HG03571 (cell line): ENCODE data around the gene MAP6D1.

Source experiments
- ATAC-seq: cut with Tn5 transposase; IDR thresholded peaks from one replicate; pipeline ENCODE4 v1.9.1; 2021; ENCODE audit not compliant: unreplicated experiment

Gene MAP6D1

GRCh38 chr3:183824761-183825455 is 469 bp downstream of the MAP6D1 start:
- ATAC-seq: no peak

GRCh38 chr3:183823963-183824362 is 1.4 kb downstream of the MAP6D1 start:
- no peak for ATAC-seq

GRCh38 chr3:183822631-183823030 is 2.7 kb downstream of the MAP6D1 start:
- no peak for ATAC-seq

DNA sequence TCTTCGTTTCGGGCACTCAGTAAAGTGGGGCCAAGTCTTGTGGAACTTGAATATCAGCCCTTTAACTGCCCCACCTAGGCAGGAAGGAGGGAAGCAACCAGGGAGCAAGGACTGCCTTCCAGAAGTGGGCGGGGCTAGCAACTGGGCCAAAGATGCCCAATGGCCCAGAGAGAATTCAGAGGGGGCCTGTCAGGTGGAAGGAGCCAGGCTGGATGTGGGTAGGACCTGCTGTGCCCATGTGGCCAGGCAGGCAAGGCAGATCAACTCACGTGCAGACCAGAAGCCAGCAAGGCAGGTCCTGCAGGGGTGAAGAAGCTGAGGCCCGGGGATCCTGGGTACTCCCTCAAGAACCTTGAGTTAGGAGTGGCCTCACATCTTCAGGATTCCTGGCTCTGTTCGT is 5.5 kb downstream of the MAP6D1 start:
- ATAC-seq: no peak

DNA sequence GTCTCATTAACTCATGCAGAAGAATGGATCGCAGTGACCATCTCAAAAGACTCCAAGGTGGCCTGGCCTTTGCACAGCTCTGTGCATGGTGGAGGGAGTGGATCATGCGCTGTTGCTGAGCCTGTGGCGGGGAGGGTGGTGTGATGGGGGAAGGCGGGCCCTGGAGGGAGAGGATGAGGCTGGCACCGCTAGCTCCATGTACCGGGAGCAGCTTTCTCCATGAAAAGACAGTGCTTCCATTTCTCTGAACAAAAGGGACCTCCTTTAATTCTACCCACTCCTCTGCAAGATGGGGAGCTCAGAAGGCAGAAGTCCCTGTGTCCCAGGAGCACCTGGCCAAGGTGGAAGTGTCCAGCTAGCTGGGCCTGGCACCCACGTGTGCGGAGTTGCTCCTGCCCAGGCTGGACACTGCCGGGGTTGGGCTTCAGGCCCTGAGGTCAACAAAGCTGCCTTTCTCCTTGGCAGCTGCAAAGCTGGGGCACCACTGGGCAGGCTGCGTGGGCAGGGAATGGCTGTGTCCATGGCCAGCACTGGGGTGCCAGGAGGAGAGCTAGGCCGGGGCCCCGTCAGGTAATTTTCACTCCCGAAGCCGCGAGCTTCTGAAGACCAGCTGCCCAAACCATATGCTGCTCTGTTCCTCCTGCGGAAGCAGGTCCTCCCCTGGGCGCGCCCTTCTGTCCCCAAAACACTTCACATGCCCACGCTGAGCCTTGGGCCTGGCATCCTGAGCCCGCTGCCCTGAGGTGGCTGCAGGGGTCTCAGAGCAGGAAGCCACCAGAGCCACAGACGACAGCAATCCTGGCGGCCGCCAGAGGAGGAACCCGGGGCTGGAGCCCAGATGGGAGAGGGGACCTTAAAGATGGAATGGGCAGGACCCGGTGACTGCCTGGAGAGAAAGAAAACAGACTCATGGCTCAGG is 6.4 kb downstream of the MAP6D1 start:
- no peak for ATAC-seq

DNA sequence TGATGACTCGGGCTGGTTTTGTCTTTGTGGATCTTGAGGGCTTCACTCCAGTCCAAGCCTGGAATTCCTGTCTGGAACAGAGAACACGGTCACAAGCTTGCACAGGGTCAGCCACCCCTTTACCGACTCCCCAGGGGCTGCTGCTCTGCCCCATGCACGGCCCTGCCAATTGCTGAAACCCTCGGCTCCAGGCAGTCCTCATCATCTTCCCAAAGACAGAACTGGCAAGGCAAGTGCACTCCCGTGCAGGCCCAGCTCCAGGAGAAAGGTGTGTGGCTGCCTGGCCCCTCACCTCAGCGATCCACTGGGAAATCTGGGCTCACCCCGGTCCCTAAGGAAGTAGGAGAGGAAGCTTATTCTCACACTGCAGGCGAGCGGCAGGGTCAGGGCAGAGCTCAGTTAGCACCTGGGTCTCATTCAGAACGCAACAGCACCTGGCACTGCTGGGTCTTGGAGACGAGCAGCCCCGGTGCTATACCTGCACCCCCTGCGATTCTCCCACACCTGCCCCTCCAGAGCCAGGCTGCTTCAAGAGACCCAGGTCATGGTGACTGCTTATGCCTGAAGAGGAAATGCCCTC is 7.2 kb downstream of the MAP6D1 start:
- ATAC-seq: no peak

- ATAC-seq: no peak
These were observed 7.7 kb downstream of the MAP6D1 start for GRCh38 chr3:183817639-183818038.

DNA sequence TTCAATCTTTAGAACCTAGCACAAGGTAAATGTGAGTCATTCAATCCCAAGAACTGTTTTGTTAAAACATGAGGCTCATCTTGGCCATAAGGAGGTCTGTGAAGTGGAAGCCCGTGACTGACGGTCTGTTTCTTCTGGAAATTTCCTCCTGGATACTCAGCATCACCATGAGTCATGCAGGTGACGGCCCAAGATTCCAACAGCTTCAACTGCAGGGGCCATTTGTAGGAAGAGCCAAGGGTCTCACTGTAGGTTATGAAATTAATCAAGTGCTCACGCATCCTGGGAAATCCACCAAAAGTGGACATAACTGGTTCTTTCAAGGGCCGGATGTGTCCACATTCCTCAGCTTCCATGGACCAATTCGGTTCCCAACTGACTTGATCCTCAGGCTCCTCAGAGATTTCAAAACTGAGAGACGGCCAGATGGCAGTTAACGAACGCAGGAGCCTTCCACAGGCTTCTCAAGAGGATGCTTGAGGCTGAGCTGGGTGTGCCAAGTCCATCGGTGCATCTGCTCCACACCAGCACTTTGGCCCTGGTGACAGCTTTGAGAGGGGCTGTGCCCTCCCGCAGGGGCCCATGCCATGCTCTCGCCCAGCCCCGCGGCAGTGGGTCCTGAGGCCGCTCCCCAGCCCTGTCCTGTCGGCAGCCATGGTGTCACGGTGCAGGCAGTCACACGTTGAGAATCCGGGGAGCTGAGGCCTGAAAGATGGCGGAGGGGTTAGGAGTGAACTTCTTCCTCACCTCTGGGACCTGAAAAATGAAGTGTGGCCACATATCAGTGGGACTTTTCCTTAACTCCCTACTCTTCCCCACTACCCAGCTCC is 8.5 kb downstream of the MAP6D1 start:
- ATAC-seq: no peak

DNA sequence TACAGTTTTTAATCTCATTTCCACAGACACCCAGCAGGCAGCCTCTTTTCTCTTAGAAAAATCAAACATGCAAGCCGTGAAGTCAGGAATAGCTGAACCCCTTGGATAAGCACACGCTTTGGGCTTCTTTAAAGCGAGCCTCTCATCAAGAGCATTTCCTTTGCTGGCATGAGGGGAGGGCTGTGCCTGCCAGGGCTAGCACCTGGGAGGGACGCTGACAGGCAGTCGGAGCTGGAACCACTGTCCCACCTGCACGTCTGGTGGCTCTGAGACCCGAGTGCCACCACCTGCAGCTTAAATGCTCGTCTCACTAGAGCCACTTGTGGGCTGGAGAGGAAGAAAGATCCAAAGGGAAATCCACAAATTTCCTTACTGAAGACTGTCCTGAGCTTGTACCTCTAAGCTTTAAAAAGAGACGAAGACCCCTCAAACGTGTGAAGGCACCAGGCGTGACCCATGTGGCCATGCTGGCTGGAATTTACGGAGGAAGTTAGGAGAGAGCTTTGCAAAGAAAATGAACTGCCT is 9.4 kb downstream of the MAP6D1 start:
- ATAC-seq: no peak

GRCh38 chr3:183815563-183815940 is 9.8 kb downstream of the MAP6D1 start:
- ATAC-seq: no peak

- ATAC-seq: no peak
These were observed 11.1 kb downstream of the MAP6D1 start for GRCh38 chr3:183814240-183814639.

- ATAC-seq: no peak
These were observed 12.5 kb downstream of the MAP6D1 start for GRCh38 chr3:183812761-183813445.

GRCh38 chr3:183811638-183812037 is 13.7 kb downstream of the MAP6D1 start:
- no peak for ATAC-seq

DNA sequence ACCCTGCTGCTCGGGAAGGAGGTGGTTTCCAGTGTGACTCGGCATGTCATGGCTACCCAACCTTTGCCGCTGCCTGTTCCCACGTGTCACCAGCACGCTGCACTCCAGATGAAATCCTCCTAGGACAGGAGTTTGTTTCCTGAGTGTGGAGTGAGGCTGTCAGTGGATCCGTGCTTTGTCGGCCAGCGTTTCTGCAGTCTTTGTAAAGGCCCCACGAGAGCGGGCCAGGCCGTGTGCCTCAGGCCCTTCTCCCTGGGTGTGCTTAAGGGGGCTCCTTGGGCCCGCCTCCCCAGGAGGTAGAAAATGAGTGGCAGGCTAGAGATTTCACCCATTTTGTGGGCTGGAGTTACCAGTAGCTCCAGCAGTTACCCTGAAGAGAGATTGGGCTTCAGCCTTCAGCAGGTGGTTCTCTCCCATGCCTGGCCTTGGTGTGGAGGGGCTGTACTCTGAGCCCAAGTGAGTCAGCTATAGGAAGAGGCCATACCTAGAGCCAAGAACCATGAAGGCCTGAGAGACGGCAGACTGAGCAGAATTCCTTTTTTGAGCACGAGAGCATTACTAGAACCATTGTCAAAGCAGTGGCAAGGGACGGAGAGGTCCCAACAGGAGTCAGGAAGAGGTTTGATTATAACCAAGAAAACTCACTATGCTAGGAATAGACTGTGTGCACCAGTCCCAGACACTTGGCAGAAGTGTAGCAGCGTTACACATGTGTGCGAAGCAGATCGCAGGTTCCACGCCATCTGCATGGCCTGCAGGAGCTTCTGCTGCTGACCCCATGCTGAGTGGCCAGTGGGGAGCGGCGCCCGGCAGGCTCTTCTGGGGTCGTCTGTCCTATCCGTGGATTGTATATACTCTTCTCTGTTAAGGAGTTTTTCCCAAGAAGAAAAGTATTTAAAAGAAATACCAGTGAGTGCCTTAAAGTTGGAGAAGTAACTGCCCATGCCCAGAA is 14.5 kb downstream of the MAP6D1 start:
- ATAC-seq: no peak

DNA sequence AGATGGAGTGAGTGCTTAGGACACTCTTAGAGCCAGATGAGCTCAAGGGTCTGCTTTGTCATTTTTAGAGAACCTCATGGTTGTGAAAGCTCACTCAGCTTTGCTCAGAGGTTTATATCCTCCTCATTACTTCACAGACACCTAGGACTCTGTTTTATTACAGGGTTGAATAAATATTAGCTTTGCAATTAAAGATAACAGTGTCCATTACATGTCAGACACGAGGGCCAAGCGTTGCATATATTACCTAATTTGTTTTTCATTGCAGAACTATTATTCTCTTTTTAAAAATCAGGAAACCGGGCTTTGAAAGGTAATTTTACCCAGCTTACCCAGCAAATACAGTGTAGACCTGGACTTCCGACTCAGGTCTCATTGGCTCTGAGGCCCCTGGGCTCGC is 16.1 kb downstream of the MAP6D1 start:
- ATAC-seq: no peak

- no peak for ATAC-seq
These were observed 17.0 kb downstream of the MAP6D1 start for GRCh38 chr3:183808355-183808754.

GRCh38 chr3:183807881-183808280 is 17.5 kb downstream of the MAP6D1 start:
- no peak for ATAC-seq

- ATAC-seq: no peak
These were observed 18.1 kb downstream of the MAP6D1 start for GRCh38 chr3:183807209-183807728.

GRCh38 chr3:183802989-183803388 is 22.4 kb downstream of the MAP6D1 start:
- no peak for ATAC-seq
